SK-N-MC (cell line): Measurements from ENCODE around the gene ALG6.

ENCODE experiments used
- EZH2 ChIP-seq: fragments of 200-600 bp; sonication (generic); IDR thresholded peaks from one replicate; pipeline ENCODE4 v1.6.1; 2017; ENCODE audit warnings: antibody characterized with exemption
- POLR2AphosphoS5 ChIP-seq: IDR thresholded peaks from 2 replicates; pipeline ENCODE4 v1.6.1; 2012; ENCODE audit warnings: mild to moderate bottlenecking, low read depth, low read length, borderline replicate concordance

GRCh38 chr1:63362073-63362472, 5.4 kb upstream of the ALG6 start:
- TF ChIP-seq POLR2AphosphoS5 = no peak
- TF ChIP-seq EZH2 = no peak
